ENCODE measurements around the gene C1QTNF9B.
A peak's percentile ranks its signal among the peaks of the same experiment; 100 is the strongest.

C1QTNF9B gene

GRCh38 chr13:23921451-23921888 is 24.2 kb upstream of the C1QTNF9B start:
- Histone ChIP-seq H3K36me3 (ENCODE audit: control insufficient read depth in 5 of 5, insufficient read depth in 5 of 5, low read length in 5 of 5) (no peaks in the 10 kb centered on the region), H3K4me3 (ENCODE audit: low read depth in 1 of 5, low read length in 5 of 5) (no peak overlapping the region), H3K9ac (ENCODE audit: low read length in 5 of 5) (no peak overlapping the region), H3K4me1 (ENCODE audit: control insufficient read depth in 5 of 5, insufficient read depth in 5 of 5, low read length in 5 of 5) (peaks cover 0 to 8% (median 0%) of the 10 kb centered on the region in 5 donors), H3K9me3 (ENCODE audit: control insufficient read depth in 5 of 5, low read length in 5 of 5) (no peaks in the 10 kb centered on the region), H3K27ac (ENCODE audit: low read depth, low read length) (no peak overlapping the region), H3K27me3 (ENCODE audit: control insufficient read depth in 5 of 5, insufficient read depth in 4 of 5, low read length in 5 of 5) (no peaks in the 10 kb centered on the region)

- Histone ChIP-seq H3K9me3 (ENCODE audit: control insufficient read depth in 5 of 5, low read length in 5 of 5) (no peaks in the 10 kb centered on the region), H3K9ac (ENCODE audit: low read length in 5 of 5) (no peak overlapping the region), H3K27me3 (ENCODE audit: control insufficient read depth in 5 of 5, insufficient read depth in 4 of 5, low read length in 5 of 5) (peaks cover 0 to 3% (median 0%) of the 10 kb centered on the region in 5 donors), H3K36me3 (ENCODE audit: control insufficient read depth in 5 of 5, insufficient read depth in 5 of 5, low read length in 5 of 5) (no peaks in the 10 kb centered on the region), H3K4me3 (ENCODE audit: low read depth in 1 of 5, low read length in 5 of 5) (no peak overlapping the region), H3K4me1 (ENCODE audit: control insufficient read depth in 5 of 5, insufficient read depth in 5 of 5, low read length in 5 of 5) (peaks cover 0 to 8% (median 0%) of the 10 kb centered on the region in 5 donors), H3K27ac (ENCODE audit: low read depth, low read length) (no peak overlapping the region)
Observed at GRCh38 chr13:23919006-23919405, 21.7 kb upstream of the C1QTNF9B start.

- H3K4me3 ChIP-seq (ENCODE audit: low read depth in 1 of 5, low read length in 5 of 5), result no peak overlapping the region
Observed at GRCh38 chr13:23918208-23918607, 20.9 kb upstream of the C1QTNF9B start.

GRCh38 chr13:23915308-23915707 is 18.0 kb upstream of the C1QTNF9B start:
- Histone ChIP-seq H3K9ac (ENCODE audit: low read length in 5 of 5) (no peak overlapping the region), H3K9me3 (ENCODE audit: control insufficient read depth in 5 of 5, low read length in 5 of 5) (no peaks in the 10 kb centered on the region), H3K4me3 (ENCODE audit: low read depth in 1 of 5, low read length in 5 of 5) (no peak overlapping the region), H3K36me3 (ENCODE audit: control insufficient read depth in 5 of 5, insufficient read depth in 5 of 5, low read length in 5 of 5) (no peaks in the 10 kb centered on the region), H3K27me3 (ENCODE audit: control insufficient read depth in 5 of 5, insufficient read depth in 4 of 5, low read length in 5 of 5) (peaks cover 0 to 3% (median 0%) of the 10 kb centered on the region in 5 donors), H3K27ac (ENCODE audit: low read depth, low read length) (no peak overlapping the region), H3K4me1 (ENCODE audit: control insufficient read depth in 5 of 5, insufficient read depth in 5 of 5, low read length in 5 of 5) (no peaks in the 10 kb centered on the region)

More at GRCh38 chr13:23918208-23918607, 20.9 kb upstream of the C1QTNF9B start:
- Histone ChIP-seq H3K27ac (ENCODE audit: low read depth, low read length) (no peak overlapping the region), H3K9ac (ENCODE audit: low read length in 5 of 5) (no peak overlapping the region), H3K9me3 (ENCODE audit: control insufficient read depth in 5 of 5, low read length in 5 of 5) (no peaks in the 10 kb centered on the region), H3K27me3 (ENCODE audit: control insufficient read depth in 5 of 5, insufficient read depth in 4 of 5, low read length in 5 of 5) (peaks cover 0 to 3% (median 0%) of the 10 kb centered on the region in 5 donors), H3K4me1 (ENCODE audit: control insufficient read depth in 5 of 5, insufficient read depth in 5 of 5, low read length in 5 of 5) (peaks cover 0 to 8% (median 0%) of the 10 kb centered on the region in 5 donors), H3K36me3 (ENCODE audit: control insufficient read depth in 5 of 5, insufficient read depth in 5 of 5, low read length in 5 of 5) (no peaks in the 10 kb centered on the region)

GRCh38 chr13:23912469-23912868 is 15.2 kb upstream of the C1QTNF9B start:
- Histone ChIP-seq H3K36me3 (ENCODE audit: control insufficient read depth in 5 of 5, insufficient read depth in 5 of 5, low read length in 5 of 5) (no peaks in the 10 kb centered on the region), H3K9me3 (ENCODE audit: control insufficient read depth in 5 of 5, low read length in 5 of 5) (no peaks in the 10 kb centered on the region), H3K27me3 (ENCODE audit: control insufficient read depth in 5 of 5, insufficient read depth in 4 of 5, low read length in 5 of 5) (peaks cover 0 to 3% (median 0%) of the 10 kb centered on the region in 5 donors), H3K4me1 (ENCODE audit: control insufficient read depth in 5 of 5, insufficient read depth in 5 of 5, low read length in 5 of 5) (no peaks in the 10 kb centered on the region), H3K4me3 (ENCODE audit: low read depth in 1 of 5, low read length in 5 of 5) (no peak overlapping the region), H3K27ac (ENCODE audit: low read depth, low read length) (no peak overlapping the region), H3K9ac (ENCODE audit: low read length in 5 of 5) (no peak overlapping the region)

- Histone ChIP-seq H3K27ac (ENCODE audit: low read depth, low read length) (no peak overlapping the region), H3K27me3 (ENCODE audit: control insufficient read depth in 5 of 5, insufficient read depth in 4 of 5, low read length in 5 of 5) (no peaks in the 10 kb centered on the region), H3K36me3 (ENCODE audit: control insufficient read depth in 5 of 5, insufficient read depth in 5 of 5, low read length in 5 of 5) (no peaks in the 10 kb centered on the region), H3K4me1 (ENCODE audit: control insufficient read depth in 5 of 5, insufficient read depth in 5 of 5, low read length in 5 of 5) (no peaks in the 10 kb centered on the region), H3K4me3 (ENCODE audit: low read depth in 1 of 5, low read length in 5 of 5) (no peak overlapping the region), H3K9ac (ENCODE audit: low read length in 5 of 5) (no peak overlapping the region), H3K9me3 (ENCODE audit: control insufficient read depth in 5 of 5, low read length in 5 of 5) (no peaks in the 10 kb centered on the region)
Observed at GRCh38 chr13:23909606-23910005, 12.3 kb upstream of the C1QTNF9B start.

- Histone ChIP-seq H3K27me3 (ENCODE audit: control insufficient read depth in 5 of 5, insufficient read depth in 4 of 5, low read length in 5 of 5) (peaks cover 12 to 26% (median 14%) of the 10 kb centered on the region in 5 donors), H3K36me3 (ENCODE audit: control insufficient read depth in 5 of 5, insufficient read depth in 5 of 5, low read length in 5 of 5) (no peaks in the 10 kb centered on the region), H3K4me1 (ENCODE audit: control insufficient read depth in 5 of 5, insufficient read depth in 5 of 5, low read length in 5 of 5) (peaks cover 0 to 12% (median 10%) of the 10 kb centered on the region in 5 donors)
Observed at GRCh38 chr13:23905766-23906165, 8.5 kb upstream of the C1QTNF9B start.

GRCh38 chr13:23903906-23904280 is 6.6 kb upstream of the C1QTNF9B start:
- Histone ChIP-seq H3K9ac (ENCODE audit: low read length in 5 of 5) (no peak overlapping the region), H3K9me3 (ENCODE audit: control insufficient read depth in 5 of 5, low read length in 5 of 5) (no peaks in the 10 kb centered on the region), H3K4me3 (ENCODE audit: low read depth in 1 of 5, low read length in 5 of 5) (no peak overlapping the region), H3K36me3 (ENCODE audit: control insufficient read depth in 5 of 5, insufficient read depth in 5 of 5, low read length in 5 of 5) (no peaks in the 10 kb centered on the region), H3K27ac (ENCODE audit: low read depth, low read length) (no peak overlapping the region), H3K27me3 (ENCODE audit: control insufficient read depth in 5 of 5, insufficient read depth in 4 of 5, low read length in 5 of 5) (peaks cover 12 to 26% (median 14%) of the 10 kb centered on the region in 5 donors), H3K4me1 (ENCODE audit: control insufficient read depth in 5 of 5, insufficient read depth in 5 of 5, low read length in 5 of 5) (peaks cover 0 to 12% (median 10%) of the 10 kb centered on the region in 5 donors)

More at GRCh38 chr13:23905766-23906165, 8.5 kb upstream of the C1QTNF9B start:
- H3K4me3 ChIP-seq (ENCODE audit: low read depth in 1 of 5, low read length in 5 of 5), result no peak overlapping the region
- no peak overlapping the region for H3K9ac ChIP-seq (ENCODE audit: low read length in 5 of 5)
- H3K9me3 ChIP-seq (ENCODE audit: control insufficient read depth in 5 of 5, low read length in 5 of 5), result no peaks in the 10 kb centered on the region
- no peak overlapping the region for H3K27ac ChIP-seq (ENCODE audit: low read depth, low read length)

GRCh38 chr13:23902975-23903905 is 5.9 kb upstream of the C1QTNF9B start:
- H3K9ac ChIP-seq (ENCODE audit: low read length in 5 of 5), result no peak overlapping the region
- H3K27ac ChIP-seq (ENCODE audit: low read depth, low read length), result no peak overlapping the region
- peaks cover 0 to 12% (median 10%) of the 10 kb centered on the region in 5 donors for H3K4me1 ChIP-seq (ENCODE audit: control insufficient read depth in 5 of 5, insufficient read depth in 5 of 5, low read length in 5 of 5)
- peaks cover 12 to 26% (median 14%) of the 10 kb centered on the region in 5 donors for H3K27me3 ChIP-seq (ENCODE audit: control insufficient read depth in 5 of 5, insufficient read depth in 4 of 5, low read length in 5 of 5)
- no peaks in the 10 kb centered on the region for H3K9me3 ChIP-seq (ENCODE audit: control insufficient read depth in 5 of 5, low read length in 5 of 5)
- H3K4me3 ChIP-seq (ENCODE audit: low read depth in 1 of 5, low read length in 5 of 5), result peak overlapping the region in 2 of 5 donors; percentile 51
- no peaks in the 10 kb centered on the region for H3K36me3 ChIP-seq (ENCODE audit: control insufficient read depth in 5 of 5, insufficient read depth in 5 of 5, low read length in 5 of 5)

- no peak overlapping the region for H3K27ac ChIP-seq (ENCODE audit: low read depth, low read length)
- no peak overlapping the region for H3K9ac ChIP-seq (ENCODE audit: low read length in 5 of 5)
Observed at GRCh38 chr13:23901365-23901764, 4.1 kb upstream of the C1QTNF9B start.

More at GRCh38 chr13:23901365-23901764, 4.1 kb upstream of the C1QTNF9B start:
- Histone ChIP-seq H3K27me3 (ENCODE audit: control insufficient read depth in 5 of 5, insufficient read depth in 4 of 5, low read length in 5 of 5) (peaks cover 12 to 26% (median 14%) of the 10 kb centered on the region in 5 donors), H3K9me3 (ENCODE audit: control insufficient read depth in 5 of 5, low read length in 5 of 5) (no peaks in the 10 kb centered on the region), H3K36me3 (ENCODE audit: control insufficient read depth in 5 of 5, insufficient read depth in 5 of 5, low read length in 5 of 5) (no peaks in the 10 kb centered on the region), H3K4me3 (ENCODE audit: low read depth in 1 of 5, low read length in 5 of 5) (no peak overlapping the region), H3K4me1 (ENCODE audit: control insufficient read depth in 5 of 5, insufficient read depth in 5 of 5, low read length in 5 of 5) (peaks cover 0 to 12% (median 10%) of the 10 kb centered on the region in 5 donors)

Data from subcutaneous abdominal adipose tissue (tissue), 5 donors.